ENCODE measurements around the gene TFDP1.

The TFDP1 gene

GRCh38 chr13:113667771-113668490, 83.4 kb downstream of the TFDP1 start:
- POLR2A ChIA-PET, result no interaction called here
- TF ChIP-seq CTCF (IDR thresholded peaks at IDR 0.05; ENCODE audit: control extremely low read depth, extremely low read depth, low read depth, missing control alignments), result no peak
- CTCF ChIA-PET, result interaction anchor here (1.4 to 1.5 kb wide), 3 partner anchors 17 to 57 kb away, joined by 3 to 6 read pairs (median 4); no protein-coding TSS in a partner anchor
- no peak for DNase-seq (ENCODE audit: extremely low spot score)

GRCh38 chr13:113668491-113668971, 84.0 kb downstream of the TFDP1 start:
- TF ChIP-seq CTCF (IDR thresholded peaks at IDR 0.05; ENCODE audit: control extremely low read depth, extremely low read depth, low read depth, missing control alignments), result no peak
- ChIA-PET CTCF (interaction anchor here (1.4 kb wide), 1 partner anchor 56 kb away, joined by 4 read pairs; no protein-coding TSS in a partner anchor), POLR2A (no interaction called here)
- DNase-seq (ENCODE audit: extremely low spot score), result no peak

GRCh38 chr13:113669231-113669754, 84.7 kb downstream of the TFDP1 start:
- POLR2A ChIA-PET, result no interaction called here
- no peak for DNase-seq (ENCODE audit: extremely low spot score)
- TF ChIP-seq CTCF (IDR thresholded peaks at IDR 0.05; ENCODE audit: control extremely low read depth, extremely low read depth, low read depth, missing control alignments), result no peak
- CTCF ChIA-PET, result interaction anchor here (1.4 kb wide), 1 partner anchor 55 kb away, joined by 4 read pairs; no protein-coding TSS in a partner anchor

- ChIA-PET CTCF (no interaction called here), POLR2A (no interaction called here)
- DNase-seq (ENCODE audit: extremely low spot score), result no peak
- no peak for TF ChIP-seq CTCF (IDR thresholded peaks at IDR 0.05; ENCODE audit: control extremely low read depth, extremely low read depth, low read depth, missing control alignments)
Measured at GRCh38 chr13:113669755-113670341, 85.3 kb downstream of the TFDP1 start.

- ChIA-PET CTCF (no interaction called here), POLR2A (no interaction called here)
- no peak for TF ChIP-seq CTCF (IDR thresholded peaks at IDR 0.05; ENCODE audit: control extremely low read depth, extremely low read depth, low read depth, missing control alignments)
- DNase-seq (ENCODE audit: extremely low spot score), result no peak
Measured at GRCh38 chr13:113670541-113670940, 86.0 kb downstream of the TFDP1 start.

GRCh38 chr13:113671066-113672001, 86.8 kb downstream of the TFDP1 start:
- TF ChIP-seq CTCF (IDR thresholded peaks at IDR 0.05; ENCODE audit: control extremely low read depth, extremely low read depth, low read depth, missing control alignments), result no peak
- DNase-seq (ENCODE audit: extremely low spot score), result no peak
- ChIA-PET POLR2A (no interaction called here), CTCF (no interaction called here)

All from GM10248 (cell line).